ELF-1 (cell line): Measurements from ENCODE around the gene MACROH2A2.
A peak's percentile ranks its signal among the peaks of the same experiment; 100 is the strongest.

Experiments
- DNase-seq: peaks from one replicate; pipeline ENCODE4 v3.0.0-alpha.2; 2016; ENCODE audit warnings: low read depth, low spot score

MACROH2A2 gene

DNA sequence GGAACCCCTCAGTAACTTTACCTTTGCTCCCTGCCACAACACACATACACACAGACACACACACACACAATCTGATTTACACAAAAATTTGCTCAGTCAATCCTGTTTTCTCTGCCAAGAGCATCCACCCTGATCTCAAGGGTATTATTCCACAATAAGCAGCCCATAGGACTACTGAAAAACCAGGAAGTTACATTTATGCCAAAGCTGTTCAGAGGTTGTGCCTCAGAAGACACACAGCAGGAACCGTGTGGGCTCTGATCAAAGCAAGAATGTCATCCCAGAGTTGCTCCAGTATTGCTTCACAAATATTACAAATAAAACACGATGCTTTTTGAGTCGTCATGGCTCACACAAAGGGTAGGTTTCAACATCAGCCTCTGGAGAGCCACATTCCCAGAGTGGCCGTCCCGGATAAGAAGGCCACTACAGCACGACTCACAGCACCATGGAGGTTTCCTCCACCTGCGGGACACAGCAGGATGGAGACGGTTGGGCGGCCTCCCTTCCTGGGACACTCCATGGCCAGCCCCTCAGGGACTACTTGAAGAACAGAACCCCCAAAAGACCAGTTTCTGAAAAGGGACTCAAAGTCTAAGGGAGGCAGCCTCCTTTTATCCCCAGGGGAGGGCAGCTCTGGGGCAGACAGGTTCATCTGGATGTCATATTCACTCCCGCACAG lies 78.4 kb downstream of the MACROH2A2 start:
- no peak for DNase-seq

DNA sequence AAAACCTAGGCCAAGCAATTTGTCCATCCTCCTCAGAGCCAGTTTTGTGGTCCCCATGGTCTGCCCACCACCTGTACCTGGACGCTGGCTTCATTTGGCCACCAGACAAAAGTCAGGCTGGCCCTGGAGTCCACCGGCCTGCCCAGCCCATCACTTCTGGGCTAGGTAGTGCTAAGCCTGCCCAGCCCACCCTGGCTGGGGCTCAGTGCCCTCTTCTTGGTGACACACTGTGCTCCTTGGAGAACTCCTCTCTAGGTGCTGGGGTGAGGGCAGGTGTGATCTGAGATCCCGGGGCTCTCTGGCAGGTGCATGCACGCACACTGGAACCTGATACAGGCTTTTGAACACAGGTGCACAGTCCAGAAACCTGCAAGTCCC lies 78.9 kb downstream of the MACROH2A2 start:
- DNase-seq: no peak

- peak; percentile 86 for DNase-seq
These were observed 79.7 kb downstream of the MACROH2A2 start, which contains the start of gene AIFM2 for GRCh38 chr10:70132098-70133029. AIFM2 (minus strand) TSS chr10:70132825; CDS start chr10:70124084, 8,741 bp downstream.

GRCh38 chr10:70135046-70135445 lies 82.4 kb downstream of the MACROH2A2 start:
- no peak for DNase-seq

- no peak for DNase-seq
These were observed 83.0 kb downstream of the MACROH2A2 start for GRCh38 chr10:70135684-70136083.

GRCh38 chr10:70137135-70137534 lies 84.5 kb downstream of the MACROH2A2 start:
- DNase-seq: no peak

- no peak for DNase-seq
These were observed 85.6 kb downstream of the MACROH2A2 start for GRCh38 chr10:70137927-70138883.

- DNase-seq: peak; percentile 66
These were observed 86.7 kb downstream of the MACROH2A2 start for GRCh38 chr10:70139151-70139996.

DNA sequence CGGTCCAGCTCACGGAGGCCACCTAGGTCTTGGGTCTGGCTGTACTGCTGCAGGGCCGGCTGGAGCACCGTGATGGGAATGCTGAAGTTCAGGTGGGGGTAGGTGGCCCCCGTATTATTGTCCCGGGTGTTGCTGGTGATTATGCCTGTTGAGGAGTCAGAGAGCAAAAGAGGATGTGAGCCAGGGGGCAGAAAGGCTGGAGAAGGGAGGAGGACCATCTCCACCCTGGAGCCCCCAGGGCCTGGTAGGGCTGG lies 87.3 kb downstream of the MACROH2A2 start:
- no peak for DNase-seq

DNA sequence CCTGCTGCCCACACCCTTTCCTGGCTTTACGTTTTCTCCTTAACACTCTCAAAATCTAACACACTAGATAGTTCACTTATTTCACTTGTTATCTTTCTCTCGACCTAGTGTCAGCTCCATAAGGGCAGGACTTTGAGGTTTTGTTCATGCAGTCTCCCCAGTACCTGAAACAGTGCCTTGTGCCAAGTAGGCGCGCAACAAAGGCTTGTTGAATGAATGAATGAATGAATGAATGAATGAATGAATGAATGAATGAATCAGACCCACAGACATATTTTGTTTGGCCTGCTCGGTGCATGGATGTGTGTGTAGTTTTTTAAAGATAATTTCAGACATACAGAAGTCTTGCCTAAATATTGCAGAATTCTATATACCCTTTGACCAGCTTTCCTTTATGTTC lies 87.7 kb downstream of the MACROH2A2 start:
- no peak for DNase-seq

- DNase-seq: no peak
These were observed 89.9 kb downstream of the MACROH2A2 start for GRCh38 chr10:70142555-70142954.

GRCh38 chr10:70144372-70145110 lies 91.9 kb downstream of the MACROH2A2 start:
- no peak for DNase-seq

DNA sequence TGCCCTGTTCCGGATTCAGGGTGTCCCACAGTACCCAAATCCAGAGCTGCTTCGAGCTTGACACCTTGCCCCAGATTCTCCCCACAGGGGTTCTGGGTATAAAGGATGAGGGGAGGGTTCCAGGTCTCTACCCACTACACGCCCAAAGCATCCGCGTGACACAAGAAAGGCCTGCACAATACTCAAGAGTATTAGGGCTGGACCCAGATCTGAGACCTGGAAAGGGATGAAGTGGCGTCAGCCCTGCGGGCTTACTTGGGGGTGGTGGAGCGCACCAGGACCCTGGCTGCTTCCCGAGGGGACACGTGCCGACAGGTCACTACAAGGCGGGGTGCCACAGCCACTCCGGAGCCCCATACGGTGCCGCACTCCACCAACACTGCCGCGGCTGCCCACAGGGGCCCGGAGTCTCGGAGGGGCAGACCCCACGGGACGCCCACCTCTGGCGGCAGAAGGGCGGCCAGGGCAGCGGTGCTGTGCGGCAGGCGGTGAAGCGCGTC lies 92.6 kb downstream of the MACROH2A2 start:
- DNase-seq: peak; percentile 26

DNA sequence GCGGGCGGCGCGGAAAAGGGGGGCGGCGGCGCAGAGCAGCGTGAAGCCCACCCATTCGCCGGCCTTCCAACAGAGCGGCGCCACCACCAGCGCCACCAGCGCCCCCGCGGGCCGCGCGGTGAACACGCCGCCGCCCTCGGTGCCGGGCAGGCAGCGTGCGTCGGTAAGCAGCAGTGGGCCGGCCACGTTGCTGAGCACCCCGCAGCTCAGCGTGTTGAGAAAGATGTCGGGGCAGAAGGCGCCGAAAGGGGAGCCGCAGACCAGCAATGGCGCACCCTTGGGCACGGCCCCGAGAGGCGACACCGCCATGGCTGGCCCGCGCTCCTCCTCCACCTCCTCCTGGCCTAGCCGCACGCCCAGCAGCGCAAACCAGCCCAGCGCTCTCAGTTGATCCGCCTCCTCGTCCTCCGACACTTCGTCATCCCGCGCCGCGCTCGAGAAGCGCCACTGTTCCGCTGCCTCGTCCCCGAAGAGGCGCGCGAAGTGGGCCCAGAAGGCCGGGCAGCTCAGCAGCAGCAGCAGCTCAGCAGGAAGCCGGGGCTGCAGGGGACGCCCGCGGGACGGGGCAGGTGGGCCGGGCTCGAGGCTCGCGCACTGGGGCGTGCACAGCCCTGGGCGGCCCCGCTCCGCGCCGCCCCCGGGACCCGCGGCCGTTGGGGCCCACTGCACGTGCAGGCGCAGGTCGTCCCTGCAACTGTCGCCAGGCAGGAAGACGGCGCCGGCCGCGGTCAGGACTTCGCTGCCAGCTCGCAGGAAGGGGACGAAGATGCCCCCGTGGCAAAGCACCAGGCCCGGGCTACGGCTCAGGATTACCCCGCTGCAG lies 93.2 kb downstream of the MACROH2A2 start:
- DNase-seq: peak; percentile 80

- peak; percentile 99 for DNase-seq
These were observed 94.0 kb downstream of the MACROH2A2 start, which contains the start of gene TYSND1 for GRCh38 chr10:70146489-70147258. TYSND1 (minus strand) TSS chr10:70146700; CDS start chr10:70146586, 114 bp downstream.

DNA sequence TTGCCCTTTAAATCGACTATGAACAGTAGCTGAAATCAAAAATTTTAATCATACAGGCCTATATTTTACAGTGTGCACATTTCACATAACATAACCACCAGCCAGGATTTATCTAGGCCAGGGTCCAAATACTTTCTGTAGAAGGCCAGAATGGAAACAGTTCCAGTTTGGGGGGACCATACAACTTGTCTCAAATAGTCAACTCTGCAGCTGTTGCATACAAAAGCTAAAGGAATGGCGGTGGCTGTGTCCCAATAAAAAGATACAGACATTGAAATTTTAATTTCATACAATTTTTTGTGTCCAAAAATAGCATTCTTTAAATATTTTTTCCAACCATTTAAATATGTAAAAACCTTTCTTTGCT lies 94.6 kb downstream of the MACROH2A2 start:
- no peak for DNase-seq

GRCh38 chr10:70148516-70148915 lies 95.9 kb downstream of the MACROH2A2 start:
- no peak for DNase-seq

- no peak for DNase-seq
These were observed 102.7 kb downstream of the MACROH2A2 start for GRCh38 chr10:70155255-70155838.
